Caki2 (cell line): ENCODE data around the gene ELP4. TPM values are rescaled to one million over a fixed set of nuclear protein-coding genes. Genes with fewer than 3 reads are reported as not detected.
A peak's percentile ranks its signal among the peaks of the same experiment; 100 is the strongest.

Source experiments
- DNase-seq: peaks from one replicate; pipeline ENCODE4 v3.0.0-alpha.2; 2015; ENCODE audit warnings: low read depth
- in situ Hi-C: cut with HindIII; loops from 2 replicates; pipeline ENCODE4 v1.10.0; 2016; ENCODE audit warnings: low sequenced_read_pairs, low pct_unique_long_range_greater_than_20kb, mixed read lengths
- total RNA-seq: library from RNA; depleted of rRNA; stranded (reverse); fragments of >200 nt; shearing (Covaris generic); gene quantifications from 2 replicates; pipeline ENCODE4 v1.2.3, GENCODE V29; 2014; ENCODE audit warnings: low replicate concordance

Gene ELP4
- total RNA-seq, 1 experiment from 2014 or later: 35.3 TPM

DNA sequence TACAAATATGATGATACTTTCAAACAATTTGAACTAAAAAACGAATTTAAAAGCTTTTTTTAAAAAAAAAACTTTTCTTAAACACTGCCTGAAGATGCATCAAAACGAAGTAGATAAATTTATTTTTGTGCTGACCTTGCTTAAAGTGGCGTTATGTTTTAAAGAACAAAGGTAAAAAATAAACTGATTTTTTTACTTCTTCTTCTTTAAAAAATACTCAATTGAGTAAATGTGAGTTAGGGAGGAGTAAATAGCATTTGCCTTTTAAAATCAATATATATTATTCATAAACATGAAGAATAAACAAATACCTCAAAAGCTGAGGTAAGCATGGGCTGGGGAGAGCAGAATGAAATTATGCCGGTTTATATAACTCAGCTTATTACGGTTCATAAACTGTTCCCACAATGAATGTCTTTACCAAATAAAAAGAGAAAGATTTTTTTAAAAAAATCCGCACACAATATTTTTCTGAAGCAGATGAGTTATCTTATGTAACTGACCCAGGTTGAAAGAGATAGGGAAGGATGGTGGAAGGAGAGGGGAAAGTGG is 292.5 kb downstream of the ELP4 start:
- DNase-seq: no peak
- in situ Hi-C loops: no loop called here

- DNase-seq: no peak
- in situ Hi-C loops: no loop called here
These were observed 293.0 kb downstream of the ELP4 start for GRCh38 chr11:31802609-31802989.

DNA sequence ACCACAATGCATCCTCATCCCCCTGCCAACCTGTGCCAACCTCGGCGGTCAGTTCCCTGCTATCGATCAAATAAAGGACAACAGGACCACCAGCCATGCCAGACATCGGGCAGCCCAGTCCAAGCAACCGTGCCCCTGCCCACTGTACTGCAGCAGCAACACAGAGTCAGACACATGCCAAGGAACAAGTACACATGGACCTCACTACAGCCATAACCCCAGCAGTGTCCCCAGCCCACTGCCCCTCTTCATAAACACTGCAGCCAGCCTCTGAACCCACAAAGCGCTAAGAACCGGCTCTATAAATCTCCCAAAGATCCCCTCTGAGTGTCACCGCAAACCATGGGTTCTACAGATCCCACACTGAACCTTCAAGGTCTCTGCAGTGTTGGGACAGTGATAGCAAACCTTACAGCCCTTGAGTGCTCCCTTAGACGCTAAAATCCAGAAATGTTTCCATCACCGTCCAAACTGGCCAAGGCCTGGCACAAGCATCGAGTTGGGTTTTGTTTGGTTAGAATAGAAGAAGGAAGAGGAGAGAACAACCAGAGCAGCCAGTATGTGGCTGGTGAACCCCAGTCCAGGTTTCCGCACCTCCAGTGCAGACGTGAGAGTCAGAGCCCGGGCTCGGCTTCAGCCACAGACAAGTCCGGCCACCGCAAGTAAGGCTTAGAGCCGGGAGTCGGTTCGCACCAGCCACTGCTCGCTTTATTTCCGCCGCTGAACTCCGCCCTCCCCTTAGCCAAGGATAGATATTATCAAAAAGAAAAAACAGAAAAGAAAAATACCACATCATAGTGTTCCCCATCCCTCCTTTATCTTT is 293.6 kb downstream of the ELP4 start:
- in situ Hi-C loops: no loop called here
- DNase-seq: no peak

GRCh38 chr11:31803813-31804311 is 294.3 kb downstream of the ELP4 start:
- in situ Hi-C loops: no loop called here
- DNase-seq: no peak

DNA sequence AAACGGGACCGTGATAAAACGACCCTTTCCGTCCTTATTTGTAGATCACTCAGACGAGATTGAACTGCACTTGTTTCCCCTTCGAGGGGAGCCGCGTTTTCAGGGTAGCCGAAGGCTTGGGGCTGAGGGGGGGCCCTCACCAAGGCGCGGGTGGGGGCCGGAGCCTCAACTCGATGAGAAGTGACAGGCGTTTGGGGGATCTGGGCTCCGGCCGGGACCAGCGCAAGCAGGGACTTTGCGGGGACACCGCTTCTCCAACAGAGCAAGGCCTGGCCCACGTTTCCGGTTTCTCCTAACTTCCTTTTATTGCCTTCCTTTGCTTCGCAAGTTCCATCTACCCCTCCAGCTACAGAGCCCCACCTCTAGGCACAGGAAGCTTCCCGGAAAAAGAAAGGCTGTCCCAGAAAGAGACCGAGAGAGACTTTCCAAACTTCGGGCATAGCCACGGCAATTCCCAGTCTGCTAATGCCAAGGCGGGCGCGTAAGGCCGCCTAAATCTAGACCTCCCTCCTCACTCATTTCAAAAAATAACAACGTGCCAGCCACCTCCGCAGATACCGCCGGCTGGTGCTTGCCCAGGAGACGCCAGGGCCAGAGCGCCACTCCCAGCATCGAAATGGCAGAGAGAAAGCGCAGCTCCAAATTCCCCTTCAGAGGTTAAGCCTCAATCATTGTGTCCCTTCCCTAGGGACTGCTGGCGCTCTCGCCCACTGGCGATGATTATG is 294.9 kb downstream of the ELP4 start:
- no peak for DNase-seq
- in situ Hi-C loops: no loop called here

DNA sequence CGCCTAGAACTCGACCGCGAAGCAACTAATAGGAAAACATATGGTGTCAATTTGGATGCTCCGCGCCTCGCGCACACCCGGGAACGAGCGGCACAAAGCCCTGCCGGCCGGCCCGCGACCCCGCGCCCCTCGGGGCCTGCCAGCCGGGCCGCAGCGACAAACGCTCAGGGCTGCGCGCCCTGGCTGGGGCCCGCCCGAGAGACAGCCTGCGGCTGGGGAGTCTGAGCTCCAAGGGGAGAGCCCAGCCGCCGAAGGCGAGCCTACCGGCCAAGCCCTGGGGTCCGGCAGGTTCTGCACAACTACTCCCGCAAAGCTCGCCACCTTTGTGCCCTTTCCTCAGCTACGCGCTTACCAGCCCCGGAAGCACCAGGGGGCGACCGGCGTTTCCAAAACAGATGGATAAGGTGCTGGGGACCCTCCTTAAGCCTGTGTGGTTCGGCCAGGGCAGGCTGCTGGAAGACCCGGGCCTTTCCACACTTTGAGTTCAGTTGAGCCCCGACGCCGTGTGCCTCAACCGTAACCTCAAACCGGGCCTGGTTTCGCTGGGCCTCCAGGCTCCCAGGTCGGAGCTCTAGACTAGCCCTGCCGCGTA is 295.6 kb downstream of the ELP4 start:
- in situ Hi-C loops: no loop called here
- DNase-seq: no peak

- in situ Hi-C loops: no loop called here
- DNase-seq: no peak
These were observed 296.1 kb downstream of the ELP4 start for GRCh38 chr11:31805629-31806185.

DNA sequence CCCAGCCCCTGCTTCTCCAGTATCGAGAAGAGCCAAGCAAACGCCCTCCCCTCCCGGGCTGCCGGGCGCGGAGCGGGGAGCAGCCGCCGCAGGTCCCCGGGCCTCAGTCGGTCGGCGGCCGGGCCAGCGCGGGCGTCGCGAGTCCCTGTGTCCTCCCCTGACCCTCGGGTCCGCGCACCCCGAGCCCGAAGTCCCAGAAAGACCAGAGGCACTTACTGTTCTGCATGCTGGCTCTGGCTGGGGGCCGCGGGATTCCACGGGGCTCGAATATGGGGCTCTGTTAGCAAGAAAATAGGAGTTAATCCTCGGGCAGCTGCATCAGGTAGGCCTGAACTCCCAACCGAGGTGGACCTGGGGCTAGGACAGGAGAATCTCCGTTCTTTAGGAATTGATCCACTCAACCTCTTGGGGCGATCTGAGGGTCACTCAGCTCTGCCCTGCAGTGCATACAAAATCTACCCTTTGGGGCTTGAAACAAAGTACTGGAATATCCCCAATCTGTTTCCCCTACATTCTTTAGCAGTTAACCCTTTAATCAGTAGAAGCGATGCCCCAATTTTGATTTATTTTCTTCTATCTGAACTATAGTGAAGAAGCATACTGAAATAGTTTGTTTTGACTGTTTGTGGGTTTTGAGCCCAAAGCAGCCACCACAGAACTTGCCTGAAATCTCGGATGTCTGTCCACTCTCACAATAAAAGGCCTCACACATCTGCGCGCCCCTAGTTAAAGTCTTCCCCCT is 296.8 kb downstream of the ELP4 start:
- in situ Hi-C loops: no loop called here
- DNase-seq: no peak

DNA sequence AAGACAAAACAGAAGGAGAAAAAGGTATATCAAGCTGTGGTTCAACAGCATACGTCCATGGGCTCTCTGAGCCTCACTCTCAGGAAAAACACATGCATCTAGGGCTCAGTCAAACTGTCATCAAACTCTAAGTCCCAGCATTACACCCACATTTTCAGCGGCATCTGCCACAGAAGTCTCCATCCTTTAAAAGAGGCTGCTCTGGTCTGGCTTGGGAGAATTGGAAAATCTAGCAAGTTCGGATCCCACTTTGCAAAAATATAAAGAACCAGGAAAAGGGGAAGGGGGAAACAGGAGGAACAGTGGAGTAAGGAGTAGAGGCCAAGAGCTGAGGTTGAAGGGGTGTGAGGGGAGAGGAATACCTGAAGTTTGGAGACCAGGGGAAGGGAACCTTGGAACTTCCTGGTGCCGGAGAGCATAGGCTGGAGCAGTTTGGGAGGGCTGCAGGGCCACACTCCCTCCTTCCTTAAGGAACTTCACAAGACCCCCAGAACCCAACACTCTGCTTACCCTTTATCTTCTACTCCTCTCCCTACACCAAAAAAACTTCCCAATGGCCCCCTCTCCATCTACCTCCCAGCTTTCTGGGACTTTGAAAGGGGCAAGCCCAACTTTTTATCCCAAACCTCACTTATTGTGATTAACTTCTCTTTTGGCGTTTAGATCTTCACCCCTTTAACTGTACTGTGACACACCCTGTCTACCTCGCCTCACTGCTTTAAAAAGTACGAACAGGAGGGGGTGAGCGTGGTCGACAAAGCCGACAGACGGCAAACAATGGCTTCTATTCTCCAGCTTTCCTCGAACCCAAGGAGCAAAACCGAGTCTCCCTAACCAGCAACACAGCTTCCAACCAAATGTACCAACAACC is 297.6 kb downstream of the ELP4 start:
- in situ Hi-C loops: no loop called here

DNA sequence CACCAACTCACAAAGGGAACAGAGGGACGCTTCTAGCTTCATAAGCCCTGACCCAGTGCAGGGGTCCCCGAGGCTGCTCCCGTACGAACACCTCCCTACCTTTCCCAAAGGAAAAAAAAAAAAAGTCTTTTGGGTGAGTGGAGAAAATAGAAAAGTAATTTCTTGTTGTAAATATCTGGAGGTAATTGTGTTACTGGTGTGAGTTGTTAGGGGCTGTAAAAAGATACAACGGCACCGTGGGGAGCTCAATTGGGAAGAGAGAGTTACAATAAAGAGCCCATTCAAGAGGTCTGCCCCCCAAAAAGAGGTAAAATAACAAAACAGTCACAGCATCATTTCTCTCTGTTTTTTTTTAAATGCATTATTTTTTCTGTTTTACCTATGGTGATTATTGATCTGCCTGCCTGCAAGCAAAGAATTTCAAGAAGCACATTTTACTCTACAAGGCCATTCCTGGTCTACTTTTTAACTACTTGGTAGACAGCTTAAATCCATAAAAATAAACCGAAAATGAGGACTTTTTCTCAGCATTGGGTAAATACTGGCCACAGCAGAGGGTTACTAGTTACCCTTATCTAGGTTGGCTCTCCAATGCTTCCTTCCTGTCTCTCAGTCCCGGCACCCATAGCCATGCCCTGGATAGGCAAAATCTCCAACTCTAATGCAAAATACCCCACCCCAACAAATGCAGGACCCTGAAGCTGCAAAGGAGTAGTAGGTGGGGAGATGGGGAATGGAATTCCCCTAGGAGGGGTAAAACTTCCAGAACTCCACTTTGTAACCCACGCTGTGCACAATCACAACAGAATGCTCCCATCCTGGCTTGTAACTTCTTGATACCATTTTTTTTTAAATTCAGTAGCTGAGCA is 298.5 kb downstream of the ELP4 start:
- DNase-seq: no peak
- in situ Hi-C loops: no loop called here

More for the DNA sequence above, 297.6 kb downstream of the ELP4 start:
- no peak for DNase-seq

- DNase-seq: no peak
- in situ Hi-C loops: no loop called here
These were observed 299.4 kb downstream of the ELP4 start for GRCh38 chr11:31808721-31809540.

DNA sequence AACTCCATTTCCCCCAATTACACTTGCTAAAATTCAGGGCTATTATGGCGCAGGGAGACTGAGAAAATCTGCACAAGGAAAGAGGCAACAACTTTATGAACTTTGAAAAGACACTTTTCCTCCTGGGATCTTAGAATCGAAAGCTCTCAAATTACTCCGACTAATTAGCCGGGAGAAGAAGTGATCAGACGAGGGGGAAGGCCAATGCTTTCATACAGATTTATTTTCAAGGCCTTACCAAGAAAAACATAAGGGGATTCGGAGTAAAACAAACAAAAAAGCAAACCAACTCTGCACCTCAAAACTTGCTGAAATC is 299.9 kb downstream of the ELP4 start:
- in situ Hi-C loops: no loop called here
- DNase-seq: no peak

- in situ Hi-C loops: no loop called here
- DNase-seq: peak; percentile 46
These were observed 300.6 kb downstream of the ELP4 start for GRCh38 chr11:31809857-31810778.

GRCh38 chr11:31810779-31811647 is 301.4 kb downstream of the ELP4 start, which contains the start of gene PAX6:
TSS of gene PAX6 (minus strand) at chr11:31811322. CDS start at chr11:31806411, 4,911 bp downstream.
- in situ Hi-C loops: no loop called here
- peak; percentile 31 for DNase-seq
